GM18909 (cell line): Measurements from ENCODE around the gene ADA.

Experiments
- ATAC-seq: cut with Tn5 transposase; IDR thresholded peaks from one replicate; pipeline ENCODE4 v1.9.1; 2021; ENCODE audit warnings: mild to moderate bottlenecking; ENCODE audit not compliant: unreplicated experiment, poor library complexity

Gene ADA

GRCh38 chr20:44627364-44628010, 24.0 kb downstream of the ADA start:
- no peak for ATAC-seq

GRCh38 chr20:44626278-44626677, 25.2 kb downstream of the ADA start:
- no peak for ATAC-seq

- ATAC-seq: no peak
Observed at GRCh38 chr20:44625361-44625760, 26.1 kb downstream of the ADA start.

DNA sequence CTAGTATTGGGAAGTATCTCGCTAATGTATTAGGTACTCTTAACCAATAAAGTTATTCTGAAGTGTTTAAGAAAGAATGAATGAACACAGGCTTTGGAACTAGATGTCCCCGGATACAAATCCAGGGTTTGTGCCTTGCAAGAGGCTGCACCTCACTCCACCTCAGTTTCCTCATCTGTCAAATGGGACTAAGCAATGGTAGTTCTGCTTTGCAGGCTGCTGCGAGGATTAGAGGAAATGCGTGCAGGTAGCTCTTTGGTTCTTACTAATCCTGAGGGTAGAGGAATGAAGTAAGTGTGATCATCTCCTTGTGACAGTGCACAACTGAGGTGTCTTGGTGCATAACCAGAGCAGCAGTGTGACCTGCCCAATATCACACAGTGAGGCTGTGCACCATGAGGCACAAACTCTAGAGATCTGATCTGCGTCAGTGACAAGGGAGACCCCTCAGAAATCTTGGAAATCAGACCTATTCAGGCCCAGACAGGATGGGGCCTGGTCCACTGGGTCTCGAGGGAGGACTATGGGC, 26.7 kb downstream of the ADA start:
- ATAC-seq: no peak

DNA sequence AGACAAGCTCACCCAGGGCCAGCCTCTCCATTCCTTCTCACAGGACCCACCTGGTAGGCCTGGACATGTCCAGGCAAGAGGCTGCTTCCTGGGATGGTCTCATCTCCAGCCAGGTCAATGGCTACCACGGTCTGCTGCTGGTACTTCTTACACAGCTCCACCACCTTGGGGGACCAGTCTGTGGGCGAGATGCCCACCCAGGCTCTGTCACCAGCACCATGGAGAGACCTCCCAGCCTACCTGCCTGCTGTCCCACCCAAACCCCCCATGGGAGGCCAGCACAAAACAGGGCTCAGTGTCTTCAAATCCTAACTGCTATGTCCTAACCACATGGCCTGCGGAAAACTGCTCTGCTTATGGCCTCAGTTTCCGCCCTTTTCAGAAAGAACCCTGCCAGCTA, 27.3 kb downstream of the ADA start:
- ATAC-seq: no peak

- no peak for ATAC-seq
Observed at GRCh38 chr20:44622501-44623270, 28.8 kb downstream of the ADA start.

DNA sequence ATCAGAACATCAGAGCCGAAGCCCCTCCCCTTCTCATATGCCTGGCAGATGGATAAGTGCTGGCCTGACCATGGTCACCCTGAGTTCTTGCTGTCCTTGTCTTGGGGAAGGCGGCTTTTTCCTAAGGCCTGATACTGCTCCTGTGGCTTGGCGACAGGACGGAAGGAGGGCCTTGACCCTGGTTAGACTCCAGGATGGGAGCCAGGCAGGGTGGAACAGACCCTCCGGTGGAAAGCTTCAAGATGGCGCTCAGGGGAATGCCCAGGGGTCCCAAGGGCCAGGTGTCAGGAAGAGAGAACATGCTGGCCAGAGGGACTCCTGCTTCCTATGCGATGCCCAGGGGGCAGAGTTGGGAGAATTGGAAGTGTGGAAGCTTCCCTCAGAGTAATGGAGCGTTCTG, 29.6 kb downstream of the ADA start:
- no peak for ATAC-seq

DNA sequence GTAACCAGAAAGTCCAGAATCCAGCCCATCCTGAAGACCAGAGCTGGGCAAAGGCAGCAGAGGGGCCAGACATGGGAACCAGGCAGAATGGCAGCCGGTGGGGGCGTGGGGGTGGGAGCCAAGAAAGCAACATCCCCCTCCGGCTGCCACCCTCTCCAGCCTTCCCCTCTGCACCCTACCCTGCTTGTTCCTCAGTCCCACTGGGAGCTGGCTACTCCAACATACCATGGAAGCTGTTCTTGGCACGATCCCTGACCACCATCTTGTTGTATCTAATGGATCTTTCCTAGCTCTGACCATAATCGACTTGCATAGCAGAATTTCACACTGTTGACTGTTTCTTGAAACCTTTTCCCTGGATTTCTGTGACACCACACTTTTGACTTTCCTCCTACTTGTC, 30.2 kb downstream of the ADA start:
- no peak for ATAC-seq

DNA sequence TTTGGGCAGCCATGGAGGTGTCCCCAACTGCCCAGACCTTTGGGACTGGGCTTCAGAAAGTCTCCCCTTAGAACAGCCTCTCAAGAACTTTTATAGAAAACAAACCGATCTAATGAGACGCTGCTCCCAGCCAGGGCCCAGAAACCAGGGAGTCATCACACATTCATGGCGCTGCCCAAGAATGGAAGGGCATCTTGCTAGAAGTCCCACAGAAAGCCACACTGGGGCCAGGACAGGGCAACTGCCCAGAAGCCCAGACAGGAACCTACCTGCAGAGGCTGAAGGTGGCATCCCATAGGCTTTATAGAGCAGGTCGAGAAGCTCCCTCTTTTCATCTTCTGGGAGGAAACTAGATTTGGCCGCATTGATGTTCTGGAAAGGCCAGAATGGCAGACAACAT, 31.5 kb downstream of the ADA start:
- ATAC-seq: no peak

GRCh38 chr20:44619294-44619693, 32.2 kb downstream of the ADA start:
- ATAC-seq: no peak

GRCh38 chr20:44618318-44618731, 33.2 kb downstream of the ADA start:
- no peak for ATAC-seq

GRCh38 chr20:44616604-44616964, 34.9 kb downstream of the ADA start:
- ATAC-seq: no peak

- ATAC-seq: no peak
Observed at GRCh38 chr20:44615876-44616603, 35.5 kb downstream of the ADA start.

DNA sequence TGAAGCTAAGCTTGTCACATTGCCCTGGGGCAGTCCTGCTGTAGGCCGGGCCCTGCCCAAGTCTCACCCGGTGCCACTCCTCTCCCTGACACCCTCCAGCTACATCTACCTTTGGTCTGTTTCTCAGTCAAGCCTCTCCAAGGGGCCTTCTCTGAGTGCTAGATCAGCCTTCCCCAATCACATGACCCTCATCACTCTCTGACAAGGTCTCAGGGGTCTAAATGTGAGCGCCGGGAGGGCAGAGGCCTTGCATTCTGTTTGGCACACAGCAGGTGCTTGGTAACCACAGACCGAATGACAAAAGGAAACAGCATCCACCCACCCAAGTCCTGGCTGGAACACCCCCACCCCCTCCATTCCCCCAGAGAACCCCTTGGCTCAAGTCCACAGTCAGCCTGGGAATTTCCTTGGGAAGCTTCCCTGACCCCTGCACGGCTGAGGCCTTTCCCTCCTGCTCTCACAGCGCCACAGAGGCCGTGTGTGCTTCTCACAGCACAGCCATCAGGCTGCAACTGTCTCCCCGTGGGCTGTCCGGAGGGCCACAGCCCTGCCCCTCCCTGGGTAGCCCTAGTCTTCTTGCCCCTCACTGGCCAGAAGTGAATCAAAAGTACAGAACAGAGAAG, 36.2 kb downstream of the ADA start:
- no peak for ATAC-seq

DNA sequence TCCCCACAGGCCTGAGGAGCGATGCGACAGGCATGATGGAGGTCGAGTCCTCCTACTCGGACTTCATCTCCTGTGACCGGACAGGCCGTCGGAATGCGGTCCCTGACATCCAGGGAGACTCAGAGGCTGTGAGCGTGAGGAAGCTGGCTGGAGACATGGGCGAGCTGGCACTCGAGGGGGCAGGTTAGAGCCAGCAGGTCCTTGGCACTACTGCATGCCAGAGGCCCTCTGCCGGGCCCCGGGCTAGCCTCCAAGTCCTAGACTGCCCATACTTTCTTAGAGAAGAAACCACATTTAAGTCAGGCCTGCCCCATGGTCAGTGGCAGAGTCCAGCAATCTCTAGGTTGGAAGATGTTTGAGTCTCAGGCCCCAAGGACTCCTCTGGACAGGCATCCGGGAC, 37.0 kb downstream of the ADA start:
- ATAC-seq: no peak

DNA sequence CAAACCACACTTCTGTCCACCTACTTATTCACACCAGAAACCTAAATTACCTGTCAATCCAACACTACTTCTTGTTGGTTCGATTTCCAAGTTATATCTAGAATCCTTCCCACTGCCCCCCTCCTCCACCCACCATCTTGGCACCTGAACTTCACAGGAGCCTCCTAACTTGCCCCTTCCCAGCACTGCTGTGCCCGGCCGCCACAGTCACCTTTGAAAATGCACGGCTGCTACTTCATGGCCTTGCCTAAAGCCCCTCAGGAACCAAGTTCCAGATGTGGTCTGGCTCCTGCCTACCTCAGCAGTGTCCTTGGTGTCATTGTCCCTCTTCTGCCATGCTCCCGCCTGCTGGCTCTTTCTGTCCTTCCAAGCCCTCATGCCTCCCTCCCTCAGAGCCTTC, 37.9 kb downstream of the ADA start:
- no peak for ATAC-seq

- ATAC-seq: peak; percentile 30
Observed at GRCh38 chr20:44610313-44610962, 41.1 kb downstream of the ADA start.

DNA sequence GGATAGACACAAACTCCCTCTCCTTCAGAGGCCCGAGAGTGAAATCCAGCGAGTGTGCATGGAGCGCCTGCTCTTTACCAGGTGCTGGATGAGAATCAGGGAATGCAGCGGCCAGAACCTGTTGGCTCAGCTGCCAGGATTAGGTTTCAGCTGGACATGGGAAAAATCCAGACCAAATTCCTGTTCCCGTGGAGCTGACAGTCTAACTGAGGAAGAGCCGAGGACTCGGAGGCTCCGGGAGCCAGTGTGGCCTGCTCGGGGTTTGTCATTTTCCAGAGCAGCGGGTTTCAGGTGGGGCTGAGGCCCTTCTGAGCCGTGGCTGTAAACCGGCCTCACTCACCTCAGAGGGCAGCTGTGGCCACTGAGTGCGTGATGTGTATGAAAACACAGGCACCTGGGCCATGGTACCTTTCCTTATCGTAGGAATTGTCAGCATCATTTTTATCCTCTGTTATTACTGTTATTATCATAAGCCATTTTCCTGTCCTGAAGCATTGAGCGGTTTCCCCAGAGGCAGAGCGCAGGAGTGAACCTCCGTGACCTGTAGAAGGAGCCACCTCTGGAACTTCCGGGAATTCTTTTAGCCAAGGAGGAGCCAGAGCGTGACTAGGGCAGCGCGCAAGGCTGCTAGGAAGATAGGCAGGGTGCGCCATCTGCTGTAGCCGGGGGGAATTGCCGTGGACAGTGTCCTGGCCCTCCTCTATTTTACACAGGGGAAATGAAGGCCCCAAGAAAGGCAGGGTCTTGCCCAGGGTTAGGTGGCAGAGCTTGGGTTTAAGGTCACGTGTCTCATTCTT, 41.8 kb downstream of the ADA start:
- peak; percentile 89 for ATAC-seq

DNA sequence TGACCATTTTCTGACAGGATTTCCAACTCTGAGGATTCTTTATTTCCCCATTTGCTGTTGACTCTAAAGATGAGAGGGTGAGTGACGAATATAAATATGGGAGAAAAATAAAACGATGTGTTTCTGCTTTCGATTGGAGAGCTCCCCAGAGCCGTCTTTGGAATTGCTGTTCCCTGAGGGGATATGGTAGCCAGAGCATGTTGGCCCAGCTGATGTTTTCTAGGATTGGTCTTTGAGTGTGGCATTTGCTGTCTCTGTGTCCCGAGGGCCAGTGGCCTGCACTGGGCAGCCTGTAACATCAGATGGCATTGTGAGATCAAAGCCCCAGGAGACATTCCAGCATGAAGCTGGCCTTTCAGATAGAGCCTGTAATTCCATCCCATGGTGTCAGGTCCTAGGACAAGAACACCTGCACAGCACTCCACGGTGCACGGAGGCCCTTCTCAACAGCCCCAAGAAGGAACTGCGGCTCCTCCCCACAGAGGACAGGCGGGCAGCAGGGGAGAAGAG, 42.4 kb downstream of the ADA start:
- ATAC-seq: no peak
